K562 (cell line): ENCODE results near the gene BSDC1. TPM values are rescaled to one million over a fixed set of nuclear protein-coding genes. Genes with fewer than 3 reads are reported as not detected.

ENCODE experiments used
- DLX4 ChIP-seq: fragments of 250-450 bp; sonication (Bioruptor Pico); IDR thresholded peaks from 2 replicates; pipeline ENCODE4 v1.6.1; 2021; ENCODE audit warnings: mild to moderate bottlenecking
- IFI16 ChIP-seq: fragments of 250-450 bp; sonication (Bioruptor Pico); IDR thresholded peaks from 2 replicates; pipeline ENCODE4 v2.1.2; 2022; ENCODE audit warnings: mild to moderate bottlenecking, inconsistent platforms
- JUN ChIP-seq, 2 experiments: sonication (generic) in 1 of 2; formaldehyde crosslinking in 1 of 2; IDR thresholded peaks; 2 replicates each; pipeline versions ENCODE4 v1.6.1 to v1.8.0; 2012 to 2022; ENCODE audit warnings: borderline replicate concordance in 2 of 2, mild to moderate bottlenecking in 2 of 2, improper control_type of control experiment in 1 of 2, low read depth in 1 of 2, low read length in 1 of 2, missing genetic modification reagents in 1 of 2
- KLF1 ChIP-seq: fragments of 450-650 bp; IDR thresholded peaks from 2 replicates; pipeline ENCODE4 v1.6.1; 2016; ENCODE audit warnings: missing genetic modification characterization, missing compliant biosample characterization
- KLF13 ChIP-seq: fragments of 450-650 bp; IDR thresholded peaks from 2 replicates; pipeline ENCODE4 v1.6.1; 2016; ENCODE audit warnings: missing genetic modification characterization, low read depth, mild to moderate bottlenecking, missing compliant biosample characterization, moderate library complexity, borderline replicate concordance
- MECOM ChIP-seq: fragments of 250-450 bp; sonication (Bioruptor Pico); IDR thresholded peaks from 2 replicates; pipeline ENCODE4 v1.8.0; 2022; ENCODE audit warnings: inconsistent platforms
- MED1 ChIP-seq: sonication (generic); formaldehyde crosslinking; IDR thresholded peaks from 2 replicates; pipeline ENCODE4 v1.8.1; 2023; ENCODE audit warnings: missing genetic modification reagents, borderline replicate concordance
- MNT ChIP-seq, 2 experiments: fragments of 450-650 bp; conservative IDR thresholded peaks; 2 replicates each; pipeline ENCODE4 v1.6.1; 2017; ENCODE audit warnings: mild to moderate bottlenecking in 2 of 2, moderate library complexity in 2 of 2
- MTA1 ChIP-seq: fragments of 450-650 bp; IDR thresholded peaks from 2 replicates; pipeline ENCODE4 v1.6.1; 2017; ENCODE audit warnings: borderline replicate concordance
- PCBP2 ChIP-seq: fragments of 200-400 bp; formaldehyde crosslinking; IDR thresholded peaks from 2 replicates; pipeline ENCODE4 v1.6.1; 2018; ENCODE audit warnings: low read length, low read depth, mild to moderate bottlenecking, moderate library complexity; ENCODE audit not compliant: poor library complexity, severe bottlenecking
- POLR2B ChIP-seq: fragments of 450-650 bp; IDR thresholded peaks from 2 replicates; pipeline ENCODE4 v1.6.1; 2018; ENCODE audit warnings: low read depth; ENCODE audit not compliant: partially characterized antibody
- PRPF4 ChIP-seq: fragments of 200-400 bp; formaldehyde crosslinking; IDR thresholded peaks from one replicate; pipeline ENCODE4 v1.6.1; 2017; ENCODE audit warnings: low read length, low read depth, mild to moderate bottlenecking; ENCODE audit not compliant: insufficient read depth, poor library complexity, severe bottlenecking
- PTTG1 ChIP-seq: fragments of 450-650 bp; IDR thresholded peaks from 2 replicates; pipeline ENCODE4 v1.6.1; 2016; ENCODE audit warnings: low read depth, mild to moderate bottlenecking, missing genetic modification characterization, missing compliant biosample characterization
- SAFB ChIP-seq: fragments of 200-400 bp; formaldehyde crosslinking; IDR thresholded peaks from 2 replicates; pipeline ENCODE4 v1.6.1; 2017; ENCODE audit warnings: low read depth, low read length, borderline replicate concordance
- SMAD1 ChIP-seq: fragments of 150-350 bp; IDR thresholded peaks from 2 replicates; pipeline ENCODE4 v1.6.1; 2014; ENCODE audit warnings: low read length, low read depth; ENCODE audit not compliant: partially characterized antibody
- SMAD2 ChIP-seq: fragments of 150-350 bp; IDR thresholded peaks from 2 replicates; pipeline ENCODE4 v1.6.1; 2014; ENCODE audit warnings: low read depth, mild to moderate bottlenecking, low read length
- TBL1XR1 ChIP-seq, 2 experiments: IDR thresholded peaks; 2 replicates each; pipeline ENCODE4 v1.6.1; 2012; ENCODE audit warnings: improper control_type of control experiment in 2 of 2, low read length in 2 of 2, mild to moderate bottlenecking in 1 of 2
- TCFL5 ChIP-seq: fragments of 250-450 bp; sonication (Bioruptor Pico); conservative IDR thresholded peaks from 2 replicates; pipeline ENCODE4 v1.6.1; 2021; ENCODE audit warnings: mild to moderate bottlenecking, moderate library complexity, matching md5 sums
- XRCC5 ChIP-seq: fragments of 200-400 bp; formaldehyde crosslinking; IDR thresholded peaks from 2 replicates; pipeline ENCODE4 v1.6.1; 2017; ENCODE audit warnings: low read depth, mild to moderate bottlenecking, low read length
- ZC3H11A ChIP-seq: IDR thresholded peaks from 2 replicates; pipeline ENCODE4 v1.6.1; 2012; ENCODE audit warnings: low read depth, low read length, improper control_type of control experiment
- ZNF175 ChIP-seq: fragments of 200-800 bp; sonication (Bioruptor generic); IDR thresholded peaks from 2 replicates; pipeline ENCODE4 v1.6.1; 2016; ENCODE audit warnings: low read depth, mild to moderate bottlenecking, missing genetic modification characterization, missing compliant biosample characterization
- ZNF212 ChIP-seq: fragments of 450-650 bp; formaldehyde crosslinking; IDR thresholded peaks from 2 replicates; pipeline ENCODE4 v1.4.0; 2020; ENCODE audit warnings: mild to moderate bottlenecking
- ZNF512 ChIP-seq: IDR thresholded peaks from 2 replicates; pipeline ENCODE4 v1.6.1; 2016; ENCODE audit warnings: missing genetic modification characterization, missing compliant biosample characterization
- ZNF589 ChIP-seq: fragments of 200-800 bp; sonication (Bioruptor generic); IDR thresholded peaks from 2 replicates; pipeline ENCODE4 v1.6.1; 2016; ENCODE audit warnings: low read depth, missing genetic modification characterization, missing compliant biosample characterization
- ZSCAN29 ChIP-seq: fragments of 450-650 bp; IDR thresholded peaks from 2 replicates; pipeline ENCODE4 v1.6.1; 2017
- polyA plus RNA-seq, 8 experiments: library from polyadenylated mRNA; depleted of rRNA in 4 of 8; stranded (reverse) in 5 of 8; unstranded in 3 of 8; fragments of >200 nt; fragmentation: Nextera tagmentation in 2 of 8; fragmentation: Illumina TruSeq in 1 of 8; extraction: Ambion mirVana in 2 of 8; extraction: Trizol in 1 of 8; gene quantifications; 2 replicates each; pipeline versions ENCODE4 v1.2.1 to v1.2.3, GENCODE V29; 2011 to 2014; ENCODE audit warnings: inconsistent platforms in 1 of 8, missing spikeins in 1 of 8
- total RNA-seq, 7 experiments: library from RNA; depleted of rRNA in 6 of 7; stranded (reverse); fragments of >200 nt in 6 of 7; fragmentation: Illumina TruSeq in 2 of 7; extraction: Trizol in 2 of 7; gene quantifications; 2 replicates each; pipeline versions ENCODE4 v1.2.1 to v1.2.3, GENCODE V29; 2011 to 2021; ENCODE audit warnings: low replicate concordance in 1 of 7

Gene BSDC1
- total and polyA plus RNA-seq, 9 of the 15 experiments (the other 6 are each of a cell fraction or from before 2014, with no cell fraction given) = 10.2 to 96.8 (median 73.1) TPM

GRCh38 chr1:32394141-32394889, at the start of gene BSDC1 (continued):
- peak; percentile 94 for TF ChIP-seq KLF13
- TF ChIP-seq JUN (IDR thresholded peaks at IDR 0.05; ENCODE audit: borderline replicate concordance, low read depth, low read length) = peak; percentile 79; the same call in 1 of the 2 replicates
- peak; percentile 88 for TF ChIP-seq JUN (CRISPR knock-in tag; IDR thresholded peaks at IDR 0.05; ENCODE audit: borderline replicate concordance)
- no peak for TF ChIP-seq ZNF512
- peak; percentile 68 to 80 for TF ChIP-seq MNT (conservative IDR thresholded peaks at IDR 0.05)
- TF ChIP-seq XRCC5 = peak; percentile 97
- TF ChIP-seq SAFB = no peak
- 0 out of 2 replicates have a peak, but pooled peaks have one; percentile 14 for TF ChIP-seq TCFL5
- no peak for TF ChIP-seq ZNF589 (CRISPR knock-in tag)
- TF ChIP-seq ZSCAN29 = peak; percentile 91
- TF ChIP-seq IFI16 (CRISPR knock-in tag) = no peak
- TF ChIP-seq ZNF175 (CRISPR knock-in tag) = peak; percentile 83
- no peak for TF ChIP-seq PTTG1
- TF ChIP-seq PRPF4 = no peak
- no peak for TF ChIP-seq MTA1
- no peak for TF ChIP-seq MECOM (CRISPR knock-in tag)
- TF ChIP-seq SMAD1 = peak; percentile 34
- TF ChIP-seq DLX4 (CRISPR knock-in tag) = no peak
- TF ChIP-seq ZNF212 (CRISPR knock-in tag) = no peak
- TF ChIP-seq KLF1 (tag) = no peak
- TF ChIP-seq TBL1XR1 (IDR thresholded peaks at IDR 0.05; ENCODE audit: low read length in 2 of 2) = peak; percentile 74 to 90; a peak in 3 of 4 replicates
- TF ChIP-seq SMAD2 = no peak
- peak; percentile 37; the same call in 1 of the 2 replicates for TF ChIP-seq ZC3H11A
- TF ChIP-seq PCBP2 = no peak
- TF ChIP-seq POLR2B = peak; percentile 92
- no peak for TF ChIP-seq MED1
